Measurements from ENCODE around the gene KDM6A. TPM values are rescaled to one million over a fixed set of nuclear protein-coding genes. Genes with fewer than 3 reads are reported as not detected.

The KDM6A gene
- total RNA-seq, 1 donor from 2014 or later, result 38.4 TPM

- H3K9me3 Mint-ChIP-seq (ENCODE audit: unreplicated experiment), result no peaks in the 10 kb centered on the region
- TF ChIP-seq CTCF (IDR thresholded peaks at IDR 0.05; ENCODE audit: unreplicated experiment), result no peak
- no peak overlapping the region for H3K4me3 Mint-ChIP-seq (ENCODE audit: unreplicated experiment)
- no peak for DNase-seq (ENCODE audit: low spot score)
- no peak overlapping the region for H3K27ac Mint-ChIP-seq (ENCODE audit: unreplicated experiment)
- no peaks in the 10 kb centered on the region for H3K27me3 Mint-ChIP-seq (ENCODE audit: unreplicated experiment)
- no peaks in the 10 kb centered on the region for H3K4me1 Mint-ChIP-seq (ENCODE audit: unreplicated experiment)
- H3K36me3 Mint-ChIP-seq (ENCODE audit: low read depth, unreplicated experiment), result peaks cover 4% of the 10 kb centered on the region
These were observed 264.5 kb downstream of the KDM6A start for GRCh38 chrX:45137531-45137930.

GRCh38 chrX:45138525-45138924 lies 265.5 kb downstream of the KDM6A start:
- H3K36me3 Mint-ChIP-seq (ENCODE audit: low read depth, unreplicated experiment), result peaks cover 4% of the 10 kb centered on the region
- no peak for DNase-seq (ENCODE audit: low spot score)
- no peak overlapping the region for H3K4me3 Mint-ChIP-seq (ENCODE audit: unreplicated experiment)
- no peaks in the 10 kb centered on the region for H3K27me3 Mint-ChIP-seq (ENCODE audit: unreplicated experiment)
- no peaks in the 10 kb centered on the region for H3K4me1 Mint-ChIP-seq (ENCODE audit: unreplicated experiment)
- no peak for TF ChIP-seq CTCF (IDR thresholded peaks at IDR 0.05; ENCODE audit: unreplicated experiment)
- H3K27ac Mint-ChIP-seq (ENCODE audit: unreplicated experiment), result no peak overlapping the region
- no peaks in the 10 kb centered on the region for H3K9me3 Mint-ChIP-seq (ENCODE audit: unreplicated experiment)

GRCh38 chrX:45140812-45141211 lies 267.8 kb downstream of the KDM6A start:
- no peak overlapping the region for H3K27ac Mint-ChIP-seq (ENCODE audit: unreplicated experiment)
- no peak overlapping the region for H3K4me3 Mint-ChIP-seq (ENCODE audit: unreplicated experiment)
- no peak for TF ChIP-seq CTCF (IDR thresholded peaks at IDR 0.05; ENCODE audit: unreplicated experiment)
- no peaks in the 10 kb centered on the region for H3K27me3 Mint-ChIP-seq (ENCODE audit: unreplicated experiment)
- no peaks in the 10 kb centered on the region for H3K9me3 Mint-ChIP-seq (ENCODE audit: unreplicated experiment)
- no peaks in the 10 kb centered on the region for H3K4me1 Mint-ChIP-seq (ENCODE audit: unreplicated experiment)
- no peaks in the 10 kb centered on the region for H3K36me3 Mint-ChIP-seq (ENCODE audit: low read depth, unreplicated experiment)
- DNase-seq (ENCODE audit: low spot score), result no peak

GRCh38 chrX:45142185-45142584 lies 269.2 kb downstream of the KDM6A start:
- no peak overlapping the region for H3K4me3 Mint-ChIP-seq (ENCODE audit: unreplicated experiment)
- H3K27ac Mint-ChIP-seq (ENCODE audit: unreplicated experiment), result no peak overlapping the region
- no peaks in the 10 kb centered on the region for H3K9me3 Mint-ChIP-seq (ENCODE audit: unreplicated experiment)
- H3K4me1 Mint-ChIP-seq (ENCODE audit: unreplicated experiment), result no peaks in the 10 kb centered on the region
- TF ChIP-seq CTCF (IDR thresholded peaks at IDR 0.05; ENCODE audit: unreplicated experiment), result no peak
- no peaks in the 10 kb centered on the region for H3K36me3 Mint-ChIP-seq (ENCODE audit: low read depth, unreplicated experiment)
- no peak for DNase-seq (ENCODE audit: low spot score)
- no peaks in the 10 kb centered on the region for H3K27me3 Mint-ChIP-seq (ENCODE audit: unreplicated experiment)

GRCh38 chrX:45143455-45143854 lies 270.5 kb downstream of the KDM6A start:
- no peak for TF ChIP-seq CTCF (IDR thresholded peaks at IDR 0.05; ENCODE audit: unreplicated experiment)
- Mint-ChIP-seq H3K36me3 (ENCODE audit: low read depth, unreplicated experiment) (no peaks in the 10 kb centered on the region), H3K4me3 (ENCODE audit: unreplicated experiment) (no peak overlapping the region), H3K27me3 (ENCODE audit: unreplicated experiment) (no peaks in the 10 kb centered on the region), H3K27ac (ENCODE audit: unreplicated experiment) (no peak overlapping the region), H3K9me3 (ENCODE audit: unreplicated experiment) (no peaks in the 10 kb centered on the region), H3K4me1 (ENCODE audit: unreplicated experiment) (peaks cover 3% of the 10 kb centered on the region)
- no peak for DNase-seq (ENCODE audit: low spot score)

All from endothelial cell (in vitro differentiated cells).